ENCODE results near the gene SCAF11. TPM values are rescaled to one million over a fixed set of nuclear protein-coding genes. Genes with fewer than 3 reads are reported as not detected.

The SCAF11 gene
- total RNA-seq, 1 donor from 2014 or later, result 128 TPM

- Mint-ChIP-seq H3K4me1 (ENCODE audit: low read depth) (peaks cover 5% of the 10 kb centered on the region), H3K36me3 (ENCODE audit: low read depth) (peaks cover 62% of the 10 kb centered on the region), H3K27me3 (ENCODE audit: low read depth) (no peaks in the 10 kb centered on the region), H3K27ac (no peak overlapping the region), H3K9me3 (no peaks in the 10 kb centered on the region), H3K4me3 (ENCODE audit: low read depth) (no peak overlapping the region)
- no peak for DNase-seq (ENCODE audit: low spot score)
- intact Hi-C loops (cut with micrococcal nuclease), result no loop called here
Measured at GRCh38 chr12:45938566-45938965, 51.8 kb downstream of the SCAF11 start.

GRCh38 chr12:45934956-45935355 is 55.4 kb downstream of the SCAF11 start:
- Mint-ChIP-seq H3K4me3 (ENCODE audit: low read depth) (no peak overlapping the region), H3K36me3 (ENCODE audit: low read depth) (peaks cover 46% of the 10 kb centered on the region), H3K27ac (no peak overlapping the region), H3K9me3 (no peaks in the 10 kb centered on the region), H3K4me1 (ENCODE audit: low read depth) (peaks cover 5% of the 10 kb centered on the region), H3K27me3 (ENCODE audit: low read depth) (no peaks in the 10 kb centered on the region)
- intact Hi-C loops (cut with micrococcal nuclease), result no loop called here
- no peak for DNase-seq (ENCODE audit: low spot score)

GRCh38 chr12:45933504-45933903 is 56.9 kb downstream of the SCAF11 start:
- DNase-seq (ENCODE audit: low spot score), result no peak
- Mint-ChIP-seq H3K4me1 (ENCODE audit: low read depth) (peaks cover 5% of the 10 kb centered on the region), H3K9me3 (no peaks in the 10 kb centered on the region), H3K4me3 (ENCODE audit: low read depth) (no peak overlapping the region), H3K27ac (no peak overlapping the region), H3K27me3 (ENCODE audit: low read depth) (no peaks in the 10 kb centered on the region), H3K36me3 (ENCODE audit: low read depth) (peaks cover 50% of the 10 kb centered on the region)
- intact Hi-C loops (cut with micrococcal nuclease), result no loop called here

GRCh38 chr12:45930369-45930768 is 60.0 kb downstream of the SCAF11 start:
- no peak for DNase-seq (ENCODE audit: low spot score)
- Mint-ChIP-seq H3K27ac (no peak overlapping the region), H3K27me3 (ENCODE audit: low read depth) (no peaks in the 10 kb centered on the region), H3K4me3 (ENCODE audit: low read depth) (no peak overlapping the region), H3K4me1 (ENCODE audit: low read depth) (no peaks in the 10 kb centered on the region), H3K36me3 (ENCODE audit: low read depth) (peaks cover 57% of the 10 kb centered on the region), H3K9me3 (no peaks in the 10 kb centered on the region)
- intact Hi-C loops (cut with micrococcal nuclease), result no loop called here

GRCh38 chr12:45928309-45928708 is 62.1 kb downstream of the SCAF11 start:
- intact Hi-C loops (cut with micrococcal nuclease), result no loop called here
- Mint-ChIP-seq H3K9me3 (no peaks in the 10 kb centered on the region), H3K27me3 (ENCODE audit: low read depth) (no peaks in the 10 kb centered on the region), H3K36me3 (ENCODE audit: low read depth) (peaks cover 63% of the 10 kb centered on the region), H3K4me1 (ENCODE audit: low read depth) (no peaks in the 10 kb centered on the region), H3K27ac (no peak overlapping the region), H3K4me3 (ENCODE audit: low read depth) (no peak overlapping the region)
- DNase-seq (ENCODE audit: low spot score), result no peak

GRCh38 chr12:45918818-45919217 is 71.6 kb downstream of the SCAF11 start:
- H3K4me3 Mint-ChIP-seq (ENCODE audit: low read depth), result no peak overlapping the region
- H3K27ac Mint-ChIP-seq, result no peak overlapping the region
- H3K27me3 Mint-ChIP-seq (ENCODE audit: low read depth), result no peaks in the 10 kb centered on the region
- no peak for DNase-seq (ENCODE audit: low spot score)
- no peaks in the 10 kb centered on the region for H3K4me1 Mint-ChIP-seq (ENCODE audit: low read depth)
- peaks cover 47% of the 10 kb centered on the region for H3K36me3 Mint-ChIP-seq (ENCODE audit: low read depth)
- intact Hi-C loops (cut with micrococcal nuclease), result no loop called here
- H3K9me3 Mint-ChIP-seq, result no peaks in the 10 kb centered on the region

- peaks cover 26% of the 10 kb centered on the region for H3K36me3 Mint-ChIP-seq (ENCODE audit: low read depth)
- intact Hi-C loops (cut with micrococcal nuclease), result no loop called here
Measured at GRCh38 chr12:45915405-45915804, 75.0 kb downstream of the SCAF11 start.

GRCh38 chr12:45914090-45914489 is 76.3 kb downstream of the SCAF11 start:
- Mint-ChIP-seq H3K36me3 (ENCODE audit: low read depth) (peaks cover 20% of the 10 kb centered on the region), H3K27ac (no peak overlapping the region), H3K4me3 (ENCODE audit: low read depth) (no peak overlapping the region), H3K9me3 (no peaks in the 10 kb centered on the region), H3K4me1 (ENCODE audit: low read depth) (no peaks in the 10 kb centered on the region), H3K27me3 (ENCODE audit: low read depth) (no peaks in the 10 kb centered on the region)
- DNase-seq (ENCODE audit: low spot score), result no peak
- intact Hi-C loops (cut with micrococcal nuclease), result no loop called here

More at GRCh38 chr12:45915405-45915804, 75.0 kb downstream of the SCAF11 start:
- H3K4me3 Mint-ChIP-seq (ENCODE audit: low read depth), result no peak overlapping the region
- H3K4me1 Mint-ChIP-seq (ENCODE audit: low read depth), result no peaks in the 10 kb centered on the region
- DNase-seq (ENCODE audit: low spot score), result no peak
- H3K27ac Mint-ChIP-seq, result no peak overlapping the region
- H3K27me3 Mint-ChIP-seq (ENCODE audit: low read depth), result no peaks in the 10 kb centered on the region
- no peaks in the 10 kb centered on the region for H3K9me3 Mint-ChIP-seq

- no peaks in the 10 kb centered on the region for H3K4me1 Mint-ChIP-seq (ENCODE audit: low read depth)
- intact Hi-C loops (cut with micrococcal nuclease), result no loop called here
- no peak overlapping the region for H3K4me3 Mint-ChIP-seq (ENCODE audit: low read depth)
- H3K27ac Mint-ChIP-seq, result no peak overlapping the region
- H3K9me3 Mint-ChIP-seq, result no peaks in the 10 kb centered on the region
- H3K36me3 Mint-ChIP-seq (ENCODE audit: low read depth), result peaks cover 18% of the 10 kb centered on the region
- no peaks in the 10 kb centered on the region for H3K27me3 Mint-ChIP-seq (ENCODE audit: low read depth)
- DNase-seq (ENCODE audit: low spot score), result no peak
Measured at GRCh38 chr12:45913631-45914030, 76.7 kb downstream of the SCAF11 start.

GRCh38 chr12:45912774-45913173 is 77.6 kb downstream of the SCAF11 start:
- intact Hi-C loops (cut with micrococcal nuclease), result no loop called here
- H3K9me3 Mint-ChIP-seq, result no peaks in the 10 kb centered on the region
- H3K27me3 Mint-ChIP-seq (ENCODE audit: low read depth), result no peaks in the 10 kb centered on the region
- no peak overlapping the region for H3K4me3 Mint-ChIP-seq (ENCODE audit: low read depth)
- peaks cover 14% of the 10 kb centered on the region for H3K36me3 Mint-ChIP-seq (ENCODE audit: low read depth)
- no peak for DNase-seq (ENCODE audit: low spot score)
- no peaks in the 10 kb centered on the region for H3K4me1 Mint-ChIP-seq (ENCODE audit: low read depth)
- no peak overlapping the region for H3K27ac Mint-ChIP-seq

- Mint-ChIP-seq H3K36me3 (ENCODE audit: low read depth) (peaks cover 20% of the 10 kb centered on the region), H3K4me3 (ENCODE audit: low read depth) (no peak overlapping the region), H3K27me3 (ENCODE audit: low read depth) (no peaks in the 10 kb centered on the region), H3K27ac (no peak overlapping the region), H3K9me3 (no peaks in the 10 kb centered on the region), H3K4me1 (ENCODE audit: low read depth) (no peaks in the 10 kb centered on the region)
- DNase-seq (ENCODE audit: low spot score), result no peak
- intact Hi-C loops (cut with micrococcal nuclease), result no loop called here
Measured at GRCh38 chr12:45909041-45909713, 81.2 kb downstream of the SCAF11 start.

- Mint-ChIP-seq H3K36me3 (ENCODE audit: low read depth) (peaks cover 28% of the 10 kb centered on the region), H3K27me3 (ENCODE audit: low read depth) (no peaks in the 10 kb centered on the region)
- DNase-seq (ENCODE audit: low spot score), result no peak
Measured at GRCh38 chr12:45907955-45908354, 82.4 kb downstream of the SCAF11 start.

GRCh38 chr12:45898094-45898493 is 92.3 kb downstream of the SCAF11 start:
- no peak overlapping the region for H3K4me3 Mint-ChIP-seq (ENCODE audit: low read depth)
- peaks cover 5% of the 10 kb centered on the region for H3K9me3 Mint-ChIP-seq
- H3K27ac Mint-ChIP-seq, result no peak overlapping the region
- peaks cover 6% of the 10 kb centered on the region for H3K4me1 Mint-ChIP-seq (ENCODE audit: low read depth)
- intact Hi-C loops (cut with micrococcal nuclease), result loop anchor here (10.0 kb wide), 1 partner anchor 353 kb away; no protein-coding TSS in a partner anchor
- no peaks in the 10 kb centered on the region for H3K27me3 Mint-ChIP-seq (ENCODE audit: low read depth)
- no peak for DNase-seq (ENCODE audit: low spot score)
- peaks cover 69% of the 10 kb centered on the region for H3K36me3 Mint-ChIP-seq (ENCODE audit: low read depth)

More at GRCh38 chr12:45907955-45908354, 82.4 kb downstream of the SCAF11 start:
- intact Hi-C loops (cut with micrococcal nuclease), result no loop called here
- H3K4me3 Mint-ChIP-seq (ENCODE audit: low read depth), result no peak overlapping the region
- H3K9me3 Mint-ChIP-seq, result no peaks in the 10 kb centered on the region
- H3K4me1 Mint-ChIP-seq (ENCODE audit: low read depth), result no peaks in the 10 kb centered on the region
- no peak overlapping the region for H3K27ac Mint-ChIP-seq
